GM10847 (cell line): ENCODE results near the gene GNPAT.

Experiments
- POLR2A ChIP-seq: IDR thresholded peaks from 2 replicates; pipeline ENCODE4 v1.6.1; 2011; ENCODE audit not compliant: insufficient read length; ENCODE audit errors: extremely low read depth

The GNPAT gene

DNA sequence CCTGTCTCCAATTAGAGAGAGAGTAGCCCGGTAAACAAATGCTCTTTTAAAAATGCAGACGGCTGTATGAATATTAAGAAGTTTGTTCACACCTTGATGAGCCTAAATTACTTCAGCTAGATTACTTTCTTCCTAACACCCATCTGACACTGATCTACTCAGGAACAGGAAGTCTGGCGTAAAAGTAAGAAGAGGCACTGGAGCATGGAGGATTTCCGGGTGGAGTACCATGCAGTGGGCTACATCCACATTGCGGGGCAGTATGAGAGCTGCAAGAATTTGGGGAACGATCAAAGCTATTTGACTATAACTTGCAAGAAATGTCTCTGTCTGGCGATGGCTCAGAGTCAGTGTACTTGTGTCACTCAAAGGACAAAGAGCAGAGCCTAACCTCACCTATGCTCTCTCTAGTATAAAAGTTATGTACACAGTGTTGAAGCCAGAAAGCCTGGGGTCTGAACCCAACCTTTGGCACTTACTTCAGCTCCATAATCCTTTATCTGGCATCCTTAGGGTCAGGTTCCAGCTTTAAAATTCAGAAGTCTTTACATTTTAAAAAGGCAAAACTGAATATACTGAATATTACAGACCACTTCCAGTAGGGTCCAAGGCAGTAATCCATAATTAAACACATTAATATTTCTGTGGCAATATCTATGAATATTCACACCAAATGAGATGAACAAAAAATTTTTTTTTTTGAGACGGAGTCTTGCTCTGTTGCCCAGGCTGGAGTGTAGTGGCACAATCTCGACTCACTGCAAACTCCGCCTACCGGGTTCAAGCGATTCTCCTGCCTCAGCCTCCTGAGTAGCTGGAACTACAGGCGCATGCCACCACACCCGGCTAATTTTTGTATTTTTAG is 7.9 kb upstream of the GNPAT start:
- no peak for TF ChIP-seq POLR2A

DNA sequence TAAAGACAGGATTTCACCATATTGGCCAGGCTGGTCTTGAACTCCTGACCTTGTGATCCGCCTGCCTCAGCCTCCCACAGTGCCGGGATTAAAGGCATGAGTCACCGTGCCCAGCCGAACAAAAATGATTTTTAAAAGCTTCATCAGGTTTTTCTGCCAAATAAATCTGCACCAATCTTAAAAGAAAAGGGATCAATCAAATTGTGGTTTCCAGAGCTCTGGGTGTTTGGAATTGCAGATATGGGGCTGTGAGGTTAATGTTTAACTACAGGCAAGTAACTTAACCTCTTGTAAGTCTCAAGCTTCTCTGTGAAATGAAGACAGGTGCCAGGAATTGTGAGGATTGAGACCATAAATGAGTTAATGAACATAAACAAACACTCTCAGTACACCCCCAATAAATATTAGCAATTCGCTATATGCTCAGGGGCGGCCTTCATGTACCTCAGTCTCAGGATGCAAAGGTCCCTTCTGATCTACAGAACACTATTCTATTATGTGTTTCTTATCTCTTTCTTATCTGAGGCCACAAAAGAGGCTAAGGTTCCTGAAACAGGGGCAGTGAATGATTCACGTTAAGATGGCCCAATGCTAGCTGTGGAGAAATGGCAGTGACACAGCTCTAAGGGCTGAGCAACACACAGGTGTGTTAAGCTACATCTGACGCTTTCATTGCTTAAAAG is 7.1 kb upstream of the GNPAT start:
- no peak for TF ChIP-seq POLR2A

DNA sequence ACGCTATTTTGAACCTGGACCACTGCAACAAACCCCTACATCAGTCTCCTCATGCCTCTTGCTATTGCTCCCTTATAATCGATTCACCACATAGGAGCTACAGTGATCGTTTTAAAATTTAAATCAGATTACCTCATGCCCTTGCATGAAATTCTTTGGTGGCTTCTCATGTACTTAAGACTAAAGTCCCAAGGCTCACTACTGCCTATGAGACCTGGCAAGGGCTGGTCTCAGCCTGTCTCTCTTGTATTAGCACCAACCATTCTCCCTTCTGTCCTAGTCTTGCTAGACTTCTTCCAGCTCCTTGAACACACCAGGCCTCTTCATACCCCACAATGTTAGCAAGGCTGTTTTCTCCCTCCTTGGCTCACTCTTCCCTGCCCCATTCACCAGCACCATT is 6.5 kb upstream of the GNPAT start:
- TF ChIP-seq POLR2A = no peak

DNA sequence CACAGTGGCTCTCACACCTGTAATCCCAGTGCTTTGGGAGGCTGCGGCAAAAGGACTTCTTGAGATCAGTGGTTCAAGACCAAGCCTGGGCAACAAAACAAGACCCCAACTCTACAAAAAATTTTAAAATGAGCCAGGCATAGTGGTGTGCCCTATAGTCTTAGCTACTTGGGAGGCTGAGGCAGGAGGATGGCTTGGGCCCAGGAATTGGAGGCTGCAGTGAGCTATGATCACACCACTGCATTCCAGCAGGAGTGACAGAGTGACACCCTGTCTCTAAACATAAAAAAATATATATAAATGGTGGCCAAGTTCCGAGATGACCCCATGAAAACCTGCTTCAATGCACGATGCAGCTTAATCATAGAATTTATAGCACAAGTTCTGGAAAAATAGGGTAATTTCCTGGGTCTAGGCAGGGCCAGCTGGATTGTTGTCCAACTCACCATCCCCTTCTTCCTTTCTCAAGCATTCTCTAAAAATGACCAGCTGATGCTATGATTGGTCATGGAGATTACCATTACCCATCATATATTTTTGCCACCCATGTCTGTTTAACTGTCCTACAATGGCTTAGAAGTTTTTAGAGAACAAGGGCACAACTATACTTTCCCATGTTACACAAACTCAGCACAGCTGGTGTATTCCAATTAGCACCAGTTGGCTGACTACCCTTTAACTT is 5.3 kb upstream of the GNPAT start:
- TF ChIP-seq POLR2A = no peak

DNA sequence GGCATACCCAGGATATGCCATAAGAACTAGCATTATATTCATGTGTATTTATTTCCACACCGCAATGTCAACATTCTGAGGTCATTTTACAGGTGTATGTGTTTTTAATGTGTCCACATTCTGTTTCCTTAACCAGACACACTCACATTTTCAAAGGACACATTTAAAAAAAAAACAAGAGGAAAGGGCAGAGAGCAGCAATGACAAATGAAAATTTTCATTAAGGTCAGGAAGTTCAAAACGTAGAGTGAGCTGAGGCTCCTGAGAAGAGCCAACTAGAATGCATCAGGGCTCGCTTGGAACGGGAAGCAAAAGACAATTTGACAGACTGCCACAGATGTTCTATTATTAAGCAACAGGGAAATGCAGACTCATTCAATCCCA is 4.8 kb upstream of the GNPAT start:
- TF ChIP-seq POLR2A = no peak

DNA sequence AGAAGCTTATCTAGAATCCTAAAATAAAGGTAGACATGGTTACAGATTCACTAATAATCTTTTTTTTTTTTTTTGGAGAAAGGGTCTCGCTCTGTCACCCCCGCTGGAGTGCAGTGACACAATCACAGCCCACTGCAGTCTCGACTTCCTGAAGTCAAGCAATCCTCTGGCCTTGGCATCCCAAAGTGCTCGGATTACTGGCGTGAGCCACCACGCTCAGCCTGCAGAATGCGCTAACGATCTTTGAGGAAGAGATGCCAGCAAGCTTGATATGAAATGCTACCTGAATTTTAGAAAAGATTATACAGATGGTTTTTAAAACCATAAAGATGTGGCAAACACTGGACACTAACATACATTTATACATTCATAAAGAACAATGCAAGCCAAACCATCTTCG is 4.1 kb upstream of the GNPAT start:
- no peak for TF ChIP-seq POLR2A

DNA sequence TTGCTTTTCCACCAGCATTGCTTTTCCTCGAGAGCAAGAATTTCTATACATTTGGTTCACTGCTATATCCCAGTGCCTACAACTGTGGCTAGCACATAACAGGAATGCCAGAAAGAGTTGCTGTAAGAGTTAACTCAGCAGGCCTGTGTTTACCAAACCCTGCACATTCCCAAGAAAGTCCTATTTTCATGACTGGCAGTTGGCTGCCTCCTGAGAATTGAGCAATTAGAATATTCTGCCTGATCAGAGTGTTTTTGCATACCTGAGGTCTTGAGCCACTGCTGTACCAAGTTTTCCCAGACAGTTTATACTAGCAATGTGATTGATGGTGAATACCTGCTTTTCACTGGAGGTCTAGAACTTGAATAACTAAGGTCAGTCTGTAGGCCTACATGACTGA is 2.7 kb upstream of the GNPAT start:
- no peak for TF ChIP-seq POLR2A

DNA sequence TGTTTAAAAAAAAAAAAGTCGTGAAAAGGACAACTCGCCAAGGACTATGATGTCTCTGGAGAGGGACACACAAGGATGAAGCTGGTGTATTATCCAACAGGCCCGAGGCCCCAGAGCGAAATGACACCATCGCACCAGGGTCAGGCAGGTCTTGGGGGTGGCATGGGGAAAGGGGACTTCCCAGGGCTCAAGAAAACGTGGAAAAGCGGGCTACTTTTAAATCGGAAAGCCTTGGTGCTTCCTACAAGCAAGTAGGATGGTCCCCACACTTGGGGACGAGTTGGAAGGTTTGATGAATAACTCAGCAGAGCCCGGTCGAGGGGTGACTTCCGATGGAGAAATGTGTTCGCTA is 505 bp upstream of the GNPAT start:
- no peak for TF ChIP-seq POLR2A

DNA sequence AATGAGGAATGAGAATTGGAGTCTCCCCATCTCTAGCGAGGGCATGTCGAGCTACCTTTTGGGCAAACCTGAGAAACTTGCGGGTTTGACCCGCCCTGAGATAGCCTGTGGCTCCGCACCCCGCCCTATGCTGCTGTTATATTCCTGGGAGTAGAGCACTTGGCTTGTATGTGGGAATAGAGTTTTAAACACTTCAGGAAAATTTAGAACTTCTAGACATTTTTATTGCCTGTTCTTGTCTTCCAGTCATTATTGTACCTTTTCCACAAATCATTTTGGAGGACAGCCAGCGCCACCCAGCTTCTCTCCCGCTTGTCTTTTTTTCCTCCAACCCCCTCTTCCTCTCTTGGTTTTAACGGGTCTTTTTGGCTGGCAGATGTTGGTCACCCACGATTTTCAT is 738 bp downstream of the GNPAT start:
- no peak for TF ChIP-seq POLR2A

DNA sequence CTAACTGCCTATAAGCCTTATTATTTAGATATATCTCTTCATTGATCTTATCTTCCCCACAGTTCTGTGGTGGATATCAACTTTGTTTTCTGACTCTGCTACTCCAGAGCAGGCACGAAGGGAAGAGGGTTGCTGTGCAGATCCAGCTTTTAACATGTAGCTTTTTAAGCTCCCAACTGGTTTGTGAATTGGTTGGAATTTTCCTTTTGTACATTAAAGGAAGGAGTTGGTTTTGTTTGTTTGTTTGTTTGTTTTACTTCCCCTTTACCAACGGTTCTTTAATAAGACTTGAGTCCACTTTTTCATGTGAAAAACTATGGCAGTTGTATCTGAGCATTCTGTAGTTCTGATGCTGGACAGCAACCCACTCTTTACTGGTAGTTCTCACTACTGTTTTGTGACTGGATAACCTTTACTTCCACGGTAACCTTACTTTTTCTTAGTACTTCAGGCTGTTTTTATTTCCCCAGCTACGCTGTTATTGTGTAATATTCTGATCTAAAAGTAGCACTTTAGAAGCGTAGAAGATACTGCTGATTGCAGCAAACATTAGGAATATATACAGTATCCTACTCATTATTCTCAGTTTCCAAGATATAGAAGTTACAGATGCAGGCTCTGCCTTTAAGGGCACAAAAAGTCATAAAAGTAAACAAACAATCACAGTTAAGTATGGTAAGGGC is 1.6 kb downstream of the GNPAT start:
- TF ChIP-seq POLR2A = no peak

DNA sequence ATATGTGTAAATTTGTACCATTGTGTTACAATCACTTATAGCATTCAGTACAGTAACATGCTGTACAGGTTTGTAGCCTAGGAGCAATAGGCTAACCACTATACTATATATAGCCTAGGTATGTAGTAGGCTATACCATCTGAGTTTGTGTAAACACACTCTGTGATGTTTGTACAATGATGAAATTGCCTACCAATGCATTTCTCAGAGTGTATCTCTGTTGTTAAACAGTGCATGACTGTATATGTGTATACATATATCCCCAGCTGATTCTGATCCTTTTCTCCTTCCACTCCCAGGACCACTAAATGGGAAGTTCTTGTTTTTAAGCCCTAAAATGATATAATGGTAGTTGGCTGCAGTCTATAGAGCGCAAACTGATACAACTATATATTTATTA is 7.8 kb downstream of the GNPAT start:
- TF ChIP-seq POLR2A = no peak

DNA sequence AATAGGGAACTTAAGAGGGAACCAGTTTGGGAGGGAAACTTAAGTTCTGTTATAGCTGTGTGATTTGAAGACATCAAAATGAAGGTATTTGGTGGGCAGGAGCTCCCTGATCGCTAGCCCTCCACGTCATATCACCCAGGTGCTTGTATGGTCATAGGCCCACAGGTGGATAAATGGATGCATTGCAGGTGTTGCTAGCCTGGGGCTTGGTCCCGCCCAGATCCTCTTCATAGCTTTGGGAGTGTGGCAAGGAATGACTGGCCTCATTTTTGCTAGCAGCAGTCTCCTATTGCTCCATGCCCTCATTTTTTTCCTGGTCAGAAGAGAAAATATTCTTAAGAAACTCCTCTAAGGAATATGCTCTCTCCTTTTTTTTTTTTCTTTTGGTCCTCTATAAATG is 11.3 kb downstream of the GNPAT start:
- no peak for TF ChIP-seq POLR2A

DNA sequence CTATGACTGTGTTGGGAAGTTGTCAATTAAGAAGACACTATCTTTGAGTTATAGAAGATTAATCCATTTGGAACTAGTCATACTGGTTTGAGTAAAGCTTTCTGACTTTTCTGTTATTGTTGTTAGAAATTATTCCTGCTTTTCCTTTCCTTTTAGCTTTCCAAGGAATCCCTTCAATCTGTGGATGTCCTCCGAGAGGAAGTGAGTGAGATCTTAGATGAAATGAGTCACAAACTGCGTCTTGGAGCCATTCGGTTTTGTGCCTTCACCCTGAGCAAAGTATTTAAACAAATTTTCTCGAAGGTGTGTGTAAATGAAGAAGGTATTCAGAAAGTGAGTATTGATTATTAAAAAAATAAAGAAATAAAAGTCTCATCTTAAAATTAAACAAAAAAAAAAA is 19.3 kb downstream of the GNPAT start:
- TF ChIP-seq POLR2A = no peak

DNA sequence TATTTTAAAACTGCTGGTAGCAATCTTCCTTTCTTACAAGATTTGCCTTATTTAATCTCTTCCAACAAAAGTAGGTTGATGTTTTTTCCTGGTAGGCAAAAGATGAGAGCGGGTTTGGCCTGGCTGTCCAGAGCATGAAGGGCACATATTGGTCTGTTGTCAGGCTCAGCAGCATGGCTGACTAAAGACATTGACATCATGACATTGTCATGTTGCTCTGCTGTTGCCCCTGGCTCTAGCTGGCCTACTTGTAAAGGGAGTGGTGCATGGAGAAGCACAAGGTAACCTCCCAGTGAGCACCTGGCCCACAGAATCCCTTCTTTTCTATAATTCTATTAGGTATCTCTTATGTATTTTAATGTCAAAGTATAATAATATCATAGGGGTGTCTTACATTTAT is 23.6 kb downstream of the GNPAT start:
- TF ChIP-seq POLR2A = no peak

DNA sequence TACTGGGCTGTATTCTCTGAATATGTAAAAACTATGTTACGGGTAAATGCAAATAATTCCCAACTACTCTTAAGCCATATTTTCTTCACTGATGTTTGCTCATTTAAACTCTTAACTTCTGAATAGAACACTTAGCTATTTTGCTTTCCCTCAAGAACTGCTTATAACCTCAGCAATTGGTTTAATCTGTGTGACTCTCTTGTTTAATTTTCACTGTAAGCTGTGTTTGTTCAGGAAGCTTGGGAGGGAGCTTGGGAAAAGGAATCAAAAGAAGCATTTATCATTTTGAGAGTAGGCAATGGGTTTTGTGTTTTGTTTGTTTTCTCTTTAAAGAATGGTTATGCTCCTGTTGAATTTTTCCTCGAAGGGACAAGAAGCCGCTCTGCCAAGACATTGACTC is 24.4 kb downstream of the GNPAT start:
- TF ChIP-seq POLR2A = no peak
